ENCODE results near the gene PCGF5.

Gene PCGF5

GRCh38 chr10:91211675-91212074 lies 8.8 kb upstream of the PCGF5 start (continued):
- TF ChIP-seq ZNF37A (tag by site-specific recombination; IDR thresholded peaks at IDR 0.05), result no peak
- TF ChIP-seq ZNF302 (tag by site-specific recombination; IDR thresholded peaks at IDR 0.05; ENCODE audit: low read depth), result no peak
- TF ChIP-seq ZNF366 (tag by site-specific recombination; conservative IDR thresholded peaks at IDR 0.05), result no peak
- no peak for TF ChIP-seq HIC1 (tag by site-specific recombination; IDR thresholded peaks at IDR 0.05)
- TF ChIP-seq ZNF670 (tag by site-specific recombination; IDR thresholded peaks at IDR 0.05; ENCODE audit: low read depth), result no peak

- Histone ChIP-seq H3K4me1 (ENCODE audit: control insufficient read depth, insufficient read depth, low read length) (peaks cover 13% of the 10 kb centered on the region), H3K36me3 (ENCODE audit: control insufficient read depth in 2 of 2, insufficient read depth in 1 of 2, low read length in 2 of 2) (no peaks in the 10 kb centered on the region), H3K9me3 (ENCODE audit: control insufficient read depth, insufficient read depth, low read depth, low read length) (no peaks in the 10 kb centered on the region), H3K4me3 (ENCODE audit: low read depth, low read length) (no peak overlapping the region), H3K27ac (ENCODE audit: extremely low read depth, low read depth, low read length) (no peak overlapping the region)
- ChIA-PET CTCF (no interaction called here), POLR2A (interaction anchor here (0.6 kb wide), 1 partner anchor 344 kb away, joined by 3 read pairs; the partner anchor contains the start of gene RPP30)
- TF ChIP-seq KLF8 (tag by site-specific recombination; IDR thresholded peaks at IDR 0.05), result no peak
- TF ChIP-seq ZNF23 (tag by site-specific recombination; IDR thresholded peaks at IDR 0.05; ENCODE audit: borderline replicate concordance), result no peak
- no peak for TF ChIP-seq ZBTB49 (tag by site-specific recombination; IDR thresholded peaks at IDR 0.05; ENCODE audit: low read depth)
- TF ChIP-seq ZSCAN16 (tag by site-specific recombination; IDR thresholded peaks at IDR 0.05), result no peak
- no peak for TF ChIP-seq ZNF398 (tag by site-specific recombination; IDR thresholded peaks at IDR 0.05)
- TF ChIP-seq ELK4 (IDR thresholded peaks at IDR 0.05; ENCODE audit: borderline replicate concordance, low read depth, low read length), result no peak
- no peak for TF ChIP-seq ZNF433 (tag by site-specific recombination; IDR thresholded peaks at IDR 0.05; ENCODE audit: low read depth)
- no peak for TF ChIP-seq ZBTB48 (tag by site-specific recombination; IDR thresholded peaks at IDR 0.05)
- TF ChIP-seq ZNF596 (tag by site-specific recombination; IDR thresholded peaks at IDR 0.05), result no peak
- no peak for TF ChIP-seq ZNF148 (tag by site-specific recombination; IDR thresholded peaks at IDR 0.05; ENCODE audit: borderline replicate concordance)
- TF ChIP-seq CTCF (tag by site-specific recombination; IDR thresholded peaks at IDR 0.05), result no peak
- TF ChIP-seq ZNF26 (tag by site-specific recombination; IDR thresholded peaks at IDR 0.05), result no peak
- TF ChIP-seq ZNF449 (tag by site-specific recombination; IDR thresholded peaks at IDR 0.05), result no peak
- TF ChIP-seq INSM2 (tag by site-specific recombination; IDR thresholded peaks at IDR 0.05), result no peak
Measured at GRCh38 chr10:91214911-91215310, 5.6 kb upstream of the PCGF5 start.

Data from HEK293 (cell line).